GM20431 (cell line): ENCODE data around the gene MZT1.
"Not testable (repeated sequence)": the region's sequence is repeated elsewhere in the genome, so short reads cannot be mapped to it uniquely, and the experiment has no call there.

ENCODE experiments used
- in situ Hi-C: fragments of 300-500 bp; cut with MseI, MboI; formaldehyde crosslinking; loops from one replicate; pipeline ENCODE4 v1.15.0; 2020; ENCODE audit warnings: low sequenced_read_pairs; ENCODE audit not compliant: unreplicated experiment

The MZT1 gene, protein sequence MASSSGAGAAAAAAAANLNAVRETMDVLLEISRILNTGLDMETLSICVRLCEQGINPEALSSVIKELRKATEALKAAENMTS

GRCh38 chr13:72727417-72728289 lies at the start of gene MZT1, which contains the start of gene BORA:
Gene MZT1, minus strand, starts transcription at chr13:72727629. Its CDS starts 27 bp downstream, at chr13:72727602.
Gene BORA, plus strand, starts transcription at chr13:72727923. Its CDS starts 1,018 bp downstream, at chr13:72728941.
- in situ Hi-C loops, result no loop called here

GRCh38 chr13:72774019-72774418 lies 46.6 kb upstream of the MZT1 start:
- in situ Hi-C loops, result no loop called here

GRCh38 chr13:72763411-72763810 lies 36.0 kb upstream of the MZT1 start:
- in situ Hi-C loops, result no loop called here

GRCh38 chr13:72760189-72760588 lies 32.8 kb upstream of the MZT1 start:
- in situ Hi-C loops, result no loop called here

DNA sequence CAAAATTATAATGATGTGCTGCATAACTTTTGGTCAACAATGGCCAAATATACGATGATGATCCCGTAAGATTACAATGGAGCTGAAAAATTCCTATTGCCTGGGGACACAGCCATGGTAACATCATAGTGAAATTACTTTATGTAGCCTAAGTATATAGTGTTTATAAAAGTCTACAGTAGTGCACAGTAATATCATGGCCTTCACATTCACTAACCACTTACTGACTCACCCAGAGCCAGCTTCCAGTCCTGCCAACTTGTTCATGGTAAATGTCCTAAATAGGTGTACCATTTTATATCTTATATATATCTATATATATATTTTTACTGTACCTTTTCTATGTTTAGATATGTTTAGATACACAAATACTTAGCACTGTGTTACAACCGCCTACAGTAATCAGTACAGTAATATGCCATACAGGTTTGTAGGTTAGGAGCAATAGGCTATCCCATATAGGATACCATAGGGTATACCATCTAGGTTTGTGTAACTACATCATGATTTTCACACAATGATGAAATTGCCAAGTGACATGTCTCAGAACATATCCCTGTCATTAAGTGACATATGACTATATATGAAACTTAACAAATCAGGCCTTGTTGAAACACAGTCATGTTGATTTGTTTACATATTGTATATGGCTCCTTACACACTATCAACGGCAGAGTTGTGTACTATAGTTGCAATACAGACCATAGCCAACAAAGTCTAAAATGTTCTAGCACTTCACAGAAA lies 30.5 kb upstream of the MZT1 start:
- in situ Hi-C loops, result no loop called here

DNA sequence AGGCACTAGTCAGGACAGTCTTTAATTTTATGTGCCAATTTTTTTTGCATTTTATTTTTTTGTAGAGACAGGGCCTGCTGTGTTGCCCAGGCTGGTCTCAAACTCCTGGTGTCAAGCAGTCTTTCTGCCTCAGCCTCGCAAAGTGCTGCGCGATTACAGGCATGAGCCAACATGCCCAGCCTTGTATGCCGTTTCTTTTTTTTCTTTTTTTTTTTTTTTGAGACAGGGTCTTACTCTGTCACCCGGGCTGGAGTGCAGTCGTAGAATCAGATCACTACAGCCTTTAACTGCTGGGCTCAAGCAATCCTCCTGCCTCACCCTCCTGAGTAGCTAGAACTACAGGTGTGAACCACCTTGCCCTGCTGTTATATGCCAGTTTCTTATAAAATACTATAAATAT lies 26.7 kb upstream of the MZT1 start:
- in situ Hi-C loops, result no loop called here

- in situ Hi-C loops, result no loop called here
These were observed 23.8 kb upstream of the MZT1 start for GRCh38 chr13:72751220-72751619.

DNA sequence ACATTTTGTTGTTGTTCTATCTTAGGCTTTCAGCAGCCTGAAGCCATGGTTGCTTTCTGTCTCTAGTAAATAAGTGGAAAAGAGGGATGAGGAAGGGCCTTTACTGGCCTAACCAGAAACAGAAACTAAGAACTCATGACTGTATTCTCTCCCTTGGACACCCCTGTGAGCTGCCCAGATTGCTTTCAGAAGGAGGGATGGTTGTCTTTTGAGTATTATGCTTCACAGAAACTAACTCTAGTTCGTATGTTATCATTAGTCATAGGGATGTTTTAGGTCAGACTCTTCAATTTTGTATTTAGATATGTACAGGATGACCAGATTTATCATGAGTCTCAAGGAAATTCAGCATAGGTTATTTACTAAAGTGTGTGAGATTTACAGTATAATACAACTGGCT lies 17.8 kb upstream of the MZT1 start:
- in situ Hi-C loops, result no loop called here

GRCh38 chr13:72740015-72740414 lies 12.6 kb upstream of the MZT1 start:
- in situ Hi-C loops, result no loop called here

DNA sequence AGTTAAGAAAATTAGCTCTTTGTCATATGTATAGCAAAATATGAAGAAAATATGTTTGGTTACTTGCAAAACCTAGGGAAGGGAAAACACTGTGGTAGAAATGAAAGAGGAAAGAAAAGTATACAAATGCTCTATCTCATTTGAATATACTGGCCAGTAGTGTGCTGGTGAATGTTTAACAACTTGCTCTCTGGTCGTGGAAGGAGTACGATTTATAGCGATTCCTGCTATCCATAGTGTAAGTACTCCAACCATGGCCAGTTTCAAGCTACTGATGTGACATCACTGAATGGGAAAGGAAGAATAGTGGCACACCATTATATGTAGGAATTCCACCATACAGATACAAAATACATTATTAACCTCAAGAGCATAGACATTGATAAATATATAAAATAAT lies 9.6 kb upstream of the MZT1 start:
- in situ Hi-C loops, result no loop called here

GRCh38 chr13:72728290-72728605 lies 819 bp upstream of the MZT1 start:
- in situ Hi-C loops, result no loop called here

- in situ Hi-C loops, result no loop called here
These were observed 558 bp downstream of the MZT1 start for GRCh38 chr13:72726726-72727416.

DNA sequence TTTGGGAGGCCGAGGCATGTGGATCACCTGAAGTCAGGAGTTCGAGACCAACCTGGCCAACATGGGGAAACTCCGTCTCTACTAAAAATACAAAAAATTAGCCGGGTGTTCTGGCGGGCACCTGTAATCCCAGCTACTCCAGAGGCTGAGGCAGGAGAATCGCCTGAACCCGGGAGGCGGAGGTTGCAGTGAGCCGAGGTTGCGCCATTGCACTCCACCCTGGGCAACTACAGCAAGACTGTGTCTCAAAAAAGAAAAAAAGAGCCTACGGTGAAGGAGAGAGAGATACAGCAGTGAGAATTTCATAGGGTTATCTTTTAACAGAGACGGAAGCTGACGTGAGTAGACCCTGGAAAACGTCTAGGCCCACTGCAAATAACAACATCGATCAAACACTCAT lies 1.2 kb downstream of the MZT1 start:
- in situ Hi-C loops, result not testable (repeated sequence)

DNA sequence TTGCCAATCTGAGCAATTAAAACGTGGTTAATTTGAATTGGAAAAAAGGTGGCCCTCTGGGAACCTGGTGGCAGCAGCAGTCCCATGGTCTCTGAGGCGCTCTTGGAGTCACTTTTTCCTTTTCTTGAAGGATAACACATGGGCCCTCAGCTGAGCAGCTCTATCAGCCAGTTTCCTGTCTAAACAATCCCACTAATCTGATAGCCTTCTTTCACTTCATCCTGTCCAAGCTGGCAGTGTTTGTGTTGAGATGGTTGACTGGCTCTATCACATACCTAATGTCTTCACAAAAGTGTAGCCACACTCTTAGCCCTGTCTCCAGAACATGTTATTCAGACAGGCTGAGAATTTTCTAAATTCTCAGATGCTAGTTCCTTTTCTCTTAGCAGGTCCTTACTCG lies 10.7 kb downstream of the MZT1 start:
- in situ Hi-C loops, result no loop called here

GRCh38 chr13:72700509-72700908 lies 26.9 kb downstream of the MZT1 start:
- in situ Hi-C loops, result no loop called here

GRCh38 chr13:72698164-72698563 lies 29.3 kb downstream of the MZT1 start:
- in situ Hi-C loops, result no loop called here

- in situ Hi-C loops, result no loop called here
These were observed 30.9 kb downstream of the MZT1 start for GRCh38 chr13:72696579-72696978.

GRCh38 chr13:72694314-72694713 lies 33.1 kb downstream of the MZT1 start:
- in situ Hi-C loops, result no loop called here

DNA sequence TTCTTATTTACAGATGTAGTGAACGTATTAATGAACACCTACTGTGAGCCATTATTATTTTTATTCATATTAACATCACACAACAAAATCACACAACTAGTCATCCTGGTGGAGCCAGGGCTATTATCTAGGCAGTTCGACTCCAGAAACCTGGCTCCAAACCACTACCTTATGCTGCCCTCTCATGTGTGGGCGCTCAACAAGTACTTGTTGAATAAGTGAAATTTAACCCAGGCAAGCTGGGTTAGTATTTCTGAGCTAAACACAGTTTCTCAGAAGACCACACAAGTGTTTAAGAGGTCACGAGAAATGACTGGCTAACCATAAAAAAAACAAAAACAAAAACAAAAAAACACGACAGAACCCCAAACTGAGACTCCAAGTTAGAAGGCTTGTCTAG lies 33.6 kb downstream of the MZT1 start:
- in situ Hi-C loops, result no loop called here

DNA sequence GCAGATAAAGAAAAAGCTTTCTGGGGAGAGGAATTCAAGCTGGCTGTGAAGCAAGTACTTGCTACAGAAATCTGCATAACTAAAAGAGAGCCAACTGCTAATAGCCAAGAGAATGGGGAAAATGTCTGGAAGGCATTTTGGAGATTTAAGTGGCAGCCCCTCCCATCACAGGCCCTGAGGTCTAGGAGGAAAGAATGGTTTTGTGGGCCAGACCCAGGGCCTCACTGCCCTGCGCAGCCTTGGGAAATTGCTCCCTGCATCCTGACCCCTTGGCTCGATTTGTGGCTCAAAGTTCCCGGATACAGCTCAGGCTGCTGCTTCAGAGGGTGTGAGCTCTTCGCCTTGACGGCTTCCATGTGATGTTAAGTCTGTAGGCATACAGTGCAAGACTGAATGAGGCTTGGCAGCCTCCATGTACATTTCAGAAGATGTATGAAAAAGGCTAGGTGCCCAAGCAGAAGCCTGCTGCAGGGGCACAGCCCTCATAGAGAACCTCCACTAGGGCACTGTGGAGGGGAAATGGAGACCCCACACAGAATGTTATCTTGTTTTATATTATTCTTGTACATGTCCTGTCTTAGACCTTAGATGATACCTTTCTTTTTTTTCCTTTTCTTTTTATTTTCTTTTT lies 34.4 kb downstream of the MZT1 start:
- in situ Hi-C loops, result no loop called here
